ENCODE measurements around the gene FIBIN.
"Not testable (repeated sequence)": the region's sequence is repeated elsewhere in the genome, so short reads cannot be mapped to it uniquely, and the experiment has no call there.

Gene FIBIN

GRCh38 chr11:26993965-26994457 lies at the start of gene FIBIN:
TSS of gene FIBIN (plus strand) at chr11:26994112. CDS start at chr11:26994527, 415 bp downstream.
- no peak for DNase-seq

- DNase-seq = peak; percentile 41
Observed at GRCh38 chr11:26944866-26945664, 48.8 kb upstream of the FIBIN start.

- DNase-seq = no peak
Observed at GRCh38 chr11:26946257-26946716, 47.6 kb upstream of the FIBIN start.

GRCh38 chr11:26947379-26947844 lies 46.5 kb upstream of the FIBIN start:
- DNase-seq = no peak

GRCh38 chr11:26947904-26948639 lies 45.8 kb upstream of the FIBIN start:
- DNase-seq = no peak

- no peak for DNase-seq
Observed at GRCh38 chr11:26948881-26949280, 45.0 kb upstream of the FIBIN start.

- no peak for DNase-seq
Observed at GRCh38 chr11:26949846-26950245, 44.1 kb upstream of the FIBIN start.

GRCh38 chr11:26950260-26950719 lies 43.6 kb upstream of the FIBIN start:
- DNase-seq = no peak

- no peak for DNase-seq
Observed at GRCh38 chr11:26951809-26952515, 42.0 kb upstream of the FIBIN start.

- DNase-seq = peak; percentile 18
Observed at GRCh38 chr11:26953770-26954392, 40.0 kb upstream of the FIBIN start.

- no peak for DNase-seq
Observed at GRCh38 chr11:26958005-26958701, 35.8 kb upstream of the FIBIN start.

- DNase-seq = no peak
Observed at GRCh38 chr11:26958702-26959049, 35.2 kb upstream of the FIBIN start.

- DNase-seq = no peak
Observed at GRCh38 chr11:26960281-26960680, 33.6 kb upstream of the FIBIN start.

GRCh38 chr11:26963764-26964163 lies 30.1 kb upstream of the FIBIN start:
- DNase-seq = no peak

GRCh38 chr11:26964339-26964738 lies 29.6 kb upstream of the FIBIN start:
- no peak for DNase-seq

GRCh38 chr11:26964847-26965485 lies 28.9 kb upstream of the FIBIN start:
- not testable (repeated sequence) for DNase-seq

- no peak for DNase-seq
Observed at GRCh38 chr11:26971961-26972360, 22.0 kb upstream of the FIBIN start.

GRCh38 chr11:26974069-26974783 lies 19.7 kb upstream of the FIBIN start:
- DNase-seq = no peak

- no peak for DNase-seq
Observed at GRCh38 chr11:26974996-26975395, 18.9 kb upstream of the FIBIN start.

GRCh38 chr11:26976389-26976788 lies 17.5 kb upstream of the FIBIN start:
- no peak for DNase-seq

GRCh38 chr11:26977209-26977608 lies 16.7 kb upstream of the FIBIN start:
- DNase-seq = not testable (repeated sequence)
